Endodermal cell (in vitro differentiated cells): ENCODE measurements around the gene KCNN3. TPM values are rescaled to one million over a fixed set of nuclear protein-coding genes. Genes with fewer than 3 reads are reported as not detected.

Experiments used
- DNase-seq: peaks from one replicate; pipeline ENCODE4 v3.0.0-alpha.2; 2017
- H3K27ac ChIP-seq: 2 replicates; pipeline ENCODE4 v1.5.1; 2013; ENCODE audit warnings: mild to moderate bottlenecking, low read depth, low read length, moderate library complexity
- H3K27me3 ChIP-seq: 2 replicates; pipeline ENCODE4 v1.6.1; 2013; ENCODE audit warnings: mild to moderate bottlenecking, low read length, moderate library complexity; ENCODE audit not compliant: insufficient read depth, control insufficient read depth, poor library complexity, severe bottlenecking
- H3K36me3 ChIP-seq: 2 replicates; pipeline ENCODE4 v1.7.0; 2013; ENCODE audit warnings: mild to moderate bottlenecking, low read length, moderate library complexity; ENCODE audit not compliant: control insufficient read depth, insufficient read depth
- H3K4me1 ChIP-seq: one replicate; pipeline ENCODE4 v1.7.0; 2013; ENCODE audit warnings: low read length; ENCODE audit not compliant: control insufficient read depth, insufficient read depth
- H3K4me3 ChIP-seq: 2 replicates; pipeline ENCODE4 v1.5.1; 2013; ENCODE audit warnings: mild to moderate bottlenecking, low read length, moderate library complexity
- H3K9ac ChIP-seq: 2 replicates; pipeline ENCODE4 v1.6.1; 2013; ENCODE audit warnings: mild to moderate bottlenecking, low read length, moderate library complexity; ENCODE audit not compliant: poor library complexity, severe bottlenecking; ENCODE audit errors: extremely low read depth
- H3K9me3 ChIP-seq: 2 replicates; pipeline ENCODE4 v1.6.1; 2013; ENCODE audit warnings: mild to moderate bottlenecking, low read length, moderate library complexity; ENCODE audit not compliant: control insufficient read depth
- H3K27ac Mint-ChIP-seq: 2 replicates; pipeline ENCODE4 v1.8.0; 2020; ENCODE audit warnings: mixed read lengths
- H3K27me3 Mint-ChIP-seq: 2 replicates; pipeline ENCODE4 v1.8.0; 2021; ENCODE audit warnings: mild to moderate bottlenecking, mixed read lengths; ENCODE audit not compliant: insufficient read depth
- H3K36me3 Mint-ChIP-seq: 2 replicates; pipeline ENCODE4 v1.8.0; 2020; ENCODE audit warnings: low read depth, mixed read lengths
- H3K4me1 Mint-ChIP-seq: 2 replicates; pipeline ENCODE4 v1.8.0; 2020; ENCODE audit warnings: mixed read lengths
- H3K4me3 Mint-ChIP-seq: 2 replicates; pipeline ENCODE4 v1.8.0; 2020; ENCODE audit warnings: mild to moderate bottlenecking, moderate library complexity, mixed read lengths
- H3K9me3 Mint-ChIP-seq: 2 replicates; pipeline ENCODE4 v1.8.0; 2020; ENCODE audit warnings: mild to moderate bottlenecking, mixed read lengths
- CTCF ChIP-seq: fragments of 200-600 bp; sonication (generic); conservative IDR thresholded peaks from 2 replicates; pipeline ENCODE4 v1.5.0; 2021; ENCODE audit warnings: antibody characterized with exemption, mild to moderate bottlenecking
- WGBS, 2 experiments: methylation state at CpG; one replicate each; pipeline versions ENCODE4 v1.1.5 to v1.1.7; 2013; ENCODE audit warnings: missing lambda C conversion rate in 2 of 2, mixed read lengths in 1 of 2; ENCODE audit not compliant: insufficient coverage in 1 of 2, insufficient read length in 1 of 2; 5-methylcytosine and 5-hydroxymethylcytosine counted together
- total RNA-seq, 2 donors: library from RNA; stranded (reverse); fragmentation: NEBNext Ultra II Directional in 1 of 2; extraction: Animal tissue kit (Norgen Biotek cat#: 25700) in 1 of 2; gene quantifications; 2 replicates in 1 of 2; 3 replicates in 1 of 2; pipeline ENCODE4 v1.2.1, GENCODE V29; 2021

KCNN3 gene
- total RNA-seq, 2 donors from 2014 or later: 0.57 to 0.75 TPM

GRCh38 chr1:154791292-154792166 is 78.6 kb downstream of the KCNN3 start:
- 75 to 86% methylated on average over 10 to 13 of the region's 13 CpGs for WGBS, 2 experiments
- Histone ChIP-seq H3K9ac (no peak overlapping the region), H3K9me3 (no peaks in the 10 kb centered on the region), H3K4me3 (no peak overlapping the region), H3K27ac (no peak overlapping the region), H3K4me1 (no peaks in the 10 kb centered on the region), H3K27me3 (no peaks in the 10 kb centered on the region), H3K36me3 (no peaks in the 10 kb centered on the region)
- Mint-ChIP-seq H3K36me3 (no peaks in the 10 kb centered on the region), H3K4me3 (peak overlapping the region; percentile 6), H3K27ac (no peak overlapping the region), H3K4me1 (peaks cover 23% of the 10 kb centered on the region), H3K27me3 (peaks cover 3% of the 10 kb centered on the region), H3K9me3 (no peaks in the 10 kb centered on the region)
- no peak for TF ChIP-seq CTCF
- peak; percentile 78 for DNase-seq

- Mint-ChIP-seq H3K4me3 (no peak overlapping the region), H3K36me3 (no peaks in the 10 kb centered on the region), H3K9me3 (no peaks in the 10 kb centered on the region), H3K27ac (no peak overlapping the region), H3K4me1 (peaks cover 39% of the 10 kb centered on the region), H3K27me3 (no peaks in the 10 kb centered on the region)
- no peak overlapping the region for H3K27ac ChIP-seq
- H3K9ac ChIP-seq: no peak overlapping the region
- H3K9me3 ChIP-seq: no peaks in the 10 kb centered on the region
- no peak for TF ChIP-seq CTCF
- no peak overlapping the region for H3K4me3 ChIP-seq
- 94 to 97% methylated on average over 8 to 10 of the region's 10 CpGs for WGBS, 2 experiments
- no peaks in the 10 kb centered on the region for H3K27me3 ChIP-seq
- no peaks in the 10 kb centered on the region for H3K36me3 ChIP-seq
- DNase-seq: no peak
- peaks cover 4% of the 10 kb centered on the region for H3K4me1 ChIP-seq
These were observed 81.2 kb downstream of the KCNN3 start for GRCh38 chr1:154788886-154789285.

GRCh38 chr1:154788110-154788870 is 81.8 kb downstream of the KCNN3 start:
- Mint-ChIP-seq H3K4me1 (peaks cover 39% of the 10 kb centered on the region), H3K27me3 (no peaks in the 10 kb centered on the region), H3K36me3 (no peaks in the 10 kb centered on the region), H3K27ac (peak overlapping the region; percentile 68), H3K4me3 (no peak overlapping the region), H3K9me3 (no peaks in the 10 kb centered on the region)
- Histone ChIP-seq H3K4me1 (peaks cover 4% of the 10 kb centered on the region), H3K27ac (peak overlapping the region; percentile 62), H3K27me3 (no peaks in the 10 kb centered on the region), H3K9ac (no peak overlapping the region), H3K4me3 (no peak overlapping the region), H3K9me3 (no peaks in the 10 kb centered on the region), H3K36me3 (no peaks in the 10 kb centered on the region)
- TF ChIP-seq CTCF: no peak
- WGBS, 2 experiments: 91 to 92% methylated on average over 8 to 12 of the region's 12 CpGs
- DNase-seq: no peak
